Mucosa of descending colon (tissue), 3 donors: ENCODE measurements around the gene TMPRSS6. TPM values are rescaled to one million over a fixed set of nuclear protein-coding genes. Genes with fewer than 3 reads are reported as not detected.

Experiments used
- ATAC-seq: fragments of 200-7000 bp; cut with Tn5 transposase; one replicate; pipeline ENCODE4 v1.9.1; 2020; ENCODE audit warnings: mild to moderate bottlenecking, moderate library complexity
- DNase-seq, 3 donors: peaks; one replicate each; pipeline ENCODE4 v3.0.0-alpha.2; 2020
- H3K36me3 ChIP-seq: fragments of 200-600 bp; one replicate; pipeline ENCODE4 v1.8.0; 2021; ENCODE audit warnings: low read depth, mild to moderate bottlenecking
- H3K4me1 ChIP-seq: fragments of 200-600 bp; one replicate; pipeline ENCODE4 v1.8.0; 2021; ENCODE audit warnings: low read depth, mild to moderate bottlenecking
- H3K4me3 ChIP-seq: fragments of 200-600 bp; one replicate; pipeline ENCODE4 v1.8.0; 2021; ENCODE audit warnings: mild to moderate bottlenecking
- H3K9me3 ChIP-seq: fragments of 200-600 bp; one replicate; pipeline ENCODE4 v1.8.0; 2021; ENCODE audit warnings: mild to moderate bottlenecking
- intact Hi-C, 2 donors: fragments of 100-400 bp; cut with DNase I in 1 of 2; cut with micrococcal nuclease in 1 of 2; formaldehyde crosslinking; loops; one replicate each; pipeline versions ENCODE4 v1.11.0 to v1.11.1; 2022; cut with DNase I, micrococcal nuclease
- total RNA-seq, 3 donors: library from RNA; stranded (reverse); fragmentation: NEBNext Ultra II Directional in 2 of 3; extraction: Animal tissue kit (Norgen Biotek cat#: 25700) in 2 of 3; gene quantifications; one replicate each; pipeline versions ENCODE4 v1.2.1 to v1.2.4, GENCODE V29; 2021 to 2023
- TF ChIP-seq, protein P1 (sequence below): fragments of 200-600 bp; IDR thresholded peaks from one replicate; pipeline ENCODE4 v1.8.0; 2022; ENCODE audit warnings: antibody characterized with exemption, mild to moderate bottlenecking
- donor health status: DM: no; HTN: no; CAD: no; lungs with moderate emphysema.
- donor health status: DM: no; HTN: no; CAD: no.
- donor health status: DM: no; HTN: yes; CAD: no.

Gene TMPRSS6
- total RNA-seq, 3 donors from 2014 or later = 0.29 to 0.46 TPM; not detected in 1

DNA sequence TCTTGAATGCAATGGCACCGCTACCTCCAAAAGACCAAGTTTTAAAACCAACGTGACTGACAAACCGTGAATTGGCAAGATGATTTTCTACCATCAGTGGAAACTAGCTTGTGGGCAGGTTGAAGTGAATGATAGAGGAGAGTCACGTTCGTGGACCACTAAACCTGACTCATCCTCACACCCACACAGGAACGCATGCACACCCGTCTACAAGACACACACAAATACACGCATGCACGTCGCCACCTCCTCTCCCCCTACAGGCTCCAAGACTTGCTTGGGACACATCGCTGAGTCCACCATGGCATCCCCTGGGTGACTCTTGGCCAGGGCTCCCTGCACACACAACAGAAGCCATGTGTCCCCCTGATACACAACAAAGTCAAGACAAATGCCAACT lies 14.4 kb downstream of the TMPRSS6 start:
- no peaks in the 10 kb centered on the region for H3K36me3 ChIP-seq
- H3K9me3 ChIP-seq = no peaks in the 10 kb centered on the region
- intact Hi-C loops = no loop called here
- ATAC-seq (no peak), DNase-seq (no peak)
- no peak overlapping the region for H3K4me3 ChIP-seq
- H3K4me1 ChIP-seq = peaks cover under 1% of the 10 kb centered on the region
- TF ChIP-seq, protein P1, sequence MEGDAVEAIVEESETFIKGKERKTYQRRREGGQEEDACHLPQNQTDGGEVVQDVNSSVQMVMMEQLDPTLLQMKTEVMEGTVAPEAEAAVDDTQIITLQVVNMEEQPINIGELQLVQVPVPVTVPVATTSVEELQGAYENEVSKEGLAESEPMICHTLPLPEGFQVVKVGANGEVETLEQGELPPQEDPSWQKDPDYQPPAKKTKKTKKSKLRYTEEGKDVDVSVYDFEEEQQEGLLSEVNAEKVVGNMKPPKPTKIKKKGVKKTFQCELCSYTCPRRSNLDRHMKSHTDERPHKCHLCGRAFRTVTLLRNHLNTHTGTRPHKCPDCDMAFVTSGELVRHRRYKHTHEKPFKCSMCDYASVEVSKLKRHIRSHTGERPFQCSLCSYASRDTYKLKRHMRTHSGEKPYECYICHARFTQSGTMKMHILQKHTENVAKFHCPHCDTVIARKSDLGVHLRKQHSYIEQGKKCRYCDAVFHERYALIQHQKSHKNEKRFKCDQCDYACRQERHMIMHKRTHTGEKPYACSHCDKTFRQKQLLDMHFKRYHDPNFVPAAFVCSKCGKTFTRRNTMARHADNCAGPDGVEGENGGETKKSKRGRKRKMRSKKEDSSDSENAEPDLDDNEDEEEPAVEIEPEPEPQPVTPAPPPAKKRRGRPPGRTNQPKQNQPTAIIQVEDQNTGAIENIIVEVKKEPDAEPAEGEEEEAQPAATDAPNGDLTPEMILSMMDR = no peak

DNA sequence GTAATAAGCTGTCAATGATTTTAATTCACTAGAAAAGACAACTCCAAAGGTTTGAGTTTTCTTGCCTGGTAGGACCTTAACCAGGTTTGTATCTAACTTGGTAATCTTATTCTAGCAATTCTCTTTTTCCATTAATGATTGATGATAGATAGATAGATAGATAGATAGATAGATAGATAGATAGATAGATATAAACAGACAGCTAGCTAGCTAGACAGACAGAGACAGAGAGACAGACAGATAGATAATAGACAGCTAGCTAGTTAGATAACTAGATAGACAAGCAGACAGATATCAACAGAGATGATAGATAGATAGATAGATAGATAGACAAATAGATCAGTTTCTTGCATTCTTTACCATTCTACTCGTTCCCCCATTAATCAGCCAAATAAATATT lies 15.3 kb downstream of the TMPRSS6 start:
- DNase-seq (no peak), ATAC-seq (no peak)
- Histone ChIP-seq H3K9me3 (no peaks in the 10 kb centered on the region), H3K36me3 (no peaks in the 10 kb centered on the region), H3K4me3 (no peak overlapping the region), H3K4me1 (no peaks in the 10 kb centered on the region)
- intact Hi-C loops = no loop called here
- TF ChIP-seq, protein P1 = no peak

DNA sequence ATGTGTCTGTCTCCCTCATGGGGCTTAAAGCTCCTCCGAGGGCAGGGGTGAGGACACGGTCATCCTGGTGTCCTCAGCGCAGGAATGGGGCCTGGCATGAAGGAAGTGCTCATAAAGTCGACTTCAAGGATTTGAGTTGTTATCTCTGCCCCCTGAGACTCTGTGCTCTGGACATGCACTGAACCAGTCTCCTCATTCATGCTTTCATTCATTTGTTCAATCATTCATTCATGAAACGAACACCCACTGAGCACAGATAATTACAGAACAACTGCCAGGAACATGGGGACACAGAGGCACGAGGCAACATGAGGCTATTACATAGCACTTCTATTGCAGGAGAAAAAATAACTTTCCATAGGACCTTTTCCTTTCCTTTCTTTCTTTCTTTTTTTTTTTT lies 16.5 kb downstream of the TMPRSS6 start:
- Histone ChIP-seq H3K36me3 (no peaks in the 10 kb centered on the region), H3K4me1 (no peaks in the 10 kb centered on the region), H3K4me3 (no peak overlapping the region), H3K9me3 (no peaks in the 10 kb centered on the region)
- ATAC-seq (no peak), DNase-seq (no peak)
- TF ChIP-seq, protein P1 = no peak
- intact Hi-C loops = no loop called here

DNA sequence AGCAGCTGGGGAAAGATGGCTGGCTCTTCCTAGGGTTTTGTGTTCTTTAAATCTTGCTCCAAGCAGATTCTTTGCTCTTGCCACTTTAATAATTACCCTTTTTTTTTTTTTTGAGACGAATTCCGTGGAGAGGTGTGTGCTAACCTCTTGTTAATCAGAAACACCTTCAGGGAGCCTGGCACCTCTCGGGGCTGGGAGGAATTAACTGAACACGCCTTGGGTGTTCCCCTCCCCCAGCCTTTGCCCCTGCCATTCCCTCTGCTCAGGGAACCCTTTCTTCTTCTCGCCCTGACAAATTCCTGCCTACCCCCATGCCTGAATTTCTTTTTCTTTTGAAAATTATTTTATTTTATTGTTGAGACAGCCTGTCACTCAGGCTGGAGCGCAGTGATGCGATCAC lies 17.5 kb downstream of the TMPRSS6 start:
- no peak for DNase-seq

DNA sequence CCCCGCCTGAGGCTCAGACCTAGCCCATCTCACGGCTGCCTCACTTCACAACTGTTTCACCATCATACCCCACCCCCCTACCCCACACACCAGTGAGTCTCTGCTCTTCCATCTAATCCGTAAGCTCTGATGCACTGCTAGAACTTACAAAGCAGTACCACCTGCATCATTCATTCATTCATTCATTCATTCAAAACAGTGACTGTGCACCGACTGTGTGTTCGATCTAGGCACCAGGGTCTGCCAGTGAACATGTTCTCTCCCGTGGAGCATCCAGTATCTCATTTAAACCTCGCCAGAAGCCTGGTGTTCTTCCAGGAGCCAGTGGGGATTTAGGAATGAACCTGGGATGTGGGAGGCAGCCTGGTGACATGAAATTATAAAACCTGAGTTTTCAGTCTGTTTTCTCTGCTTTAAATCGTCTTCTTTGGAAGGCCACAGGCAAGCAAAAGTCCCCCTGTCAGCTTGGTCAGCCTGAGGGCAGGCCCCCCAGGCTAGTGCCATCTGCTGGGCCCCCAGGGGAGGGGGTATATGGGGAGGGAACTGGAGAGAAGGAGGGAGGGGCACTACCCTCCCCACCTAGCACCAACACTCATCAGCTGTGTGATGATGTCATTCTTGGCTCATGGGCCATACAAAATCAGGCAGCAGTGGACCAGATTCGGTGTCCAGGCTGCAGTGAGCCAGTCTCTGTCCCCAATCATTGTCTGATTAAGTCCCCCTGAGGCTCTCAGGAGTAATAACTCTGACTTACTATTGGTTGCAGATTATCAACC lies 18.4 kb downstream of the TMPRSS6 start:
- ATAC-seq (no peak), DNase-seq (no peak)
- no peaks in the 10 kb centered on the region for H3K4me1 ChIP-seq
- intact Hi-C loops = no loop called here
- no peaks in the 10 kb centered on the region for H3K9me3 ChIP-seq
- TF ChIP-seq, protein P1 = no peak
- H3K36me3 ChIP-seq = no peaks in the 10 kb centered on the region
- no peak overlapping the region for H3K4me3 ChIP-seq

More for the DNA sequence above, 17.5 kb downstream of the TMPRSS6 start:
- no peak for ATAC-seq
- H3K36me3 ChIP-seq = no peaks in the 10 kb centered on the region
- intact Hi-C loops = no loop called here
- H3K4me1 ChIP-seq = no peaks in the 10 kb centered on the region
- H3K4me3 ChIP-seq = no peak overlapping the region
- TF ChIP-seq, protein P1 = no peak
- H3K9me3 ChIP-seq = no peaks in the 10 kb centered on the region

DNA sequence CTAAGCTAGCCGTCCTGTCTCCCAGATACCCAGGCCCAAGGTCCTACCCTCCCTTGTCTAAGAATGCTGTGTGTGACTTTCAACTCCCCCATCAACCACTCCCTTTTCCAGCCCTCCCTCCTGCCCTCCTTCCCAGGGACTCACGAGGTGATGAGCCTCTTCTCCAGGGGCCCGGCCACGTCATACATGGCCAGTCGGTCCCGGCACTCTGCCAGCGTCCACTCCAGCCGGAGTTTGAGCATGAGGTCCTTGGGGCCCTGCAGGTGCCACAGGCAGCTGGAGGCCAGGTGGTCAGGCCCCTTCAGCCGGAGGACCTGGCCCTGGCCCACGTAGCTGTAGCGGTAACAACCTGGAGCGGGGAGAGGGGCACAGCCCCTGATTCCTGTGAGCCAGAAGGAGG lies 20.1 kb downstream of the TMPRSS6 start:
- ATAC-seq = no peak
- no peaks in the 10 kb centered on the region for H3K36me3 ChIP-seq
- H3K4me3 ChIP-seq = no peak overlapping the region
- TF ChIP-seq, protein P1 = no peak
- intact Hi-C loops = no loop called here
- no peaks in the 10 kb centered on the region for H3K4me1 ChIP-seq
- DNase-seq = no peak
- H3K9me3 ChIP-seq = no peaks in the 10 kb centered on the region
